ENCODE results near the gene BMERB1. TPM values are rescaled to one million over a fixed set of nuclear protein-coding genes. Genes with fewer than 3 reads are reported as not detected.

The BMERB1 gene
- total and polyA plus RNA-seq, 7 donors = 26.6 to 133 (median 41.3) TPM

DNA sequence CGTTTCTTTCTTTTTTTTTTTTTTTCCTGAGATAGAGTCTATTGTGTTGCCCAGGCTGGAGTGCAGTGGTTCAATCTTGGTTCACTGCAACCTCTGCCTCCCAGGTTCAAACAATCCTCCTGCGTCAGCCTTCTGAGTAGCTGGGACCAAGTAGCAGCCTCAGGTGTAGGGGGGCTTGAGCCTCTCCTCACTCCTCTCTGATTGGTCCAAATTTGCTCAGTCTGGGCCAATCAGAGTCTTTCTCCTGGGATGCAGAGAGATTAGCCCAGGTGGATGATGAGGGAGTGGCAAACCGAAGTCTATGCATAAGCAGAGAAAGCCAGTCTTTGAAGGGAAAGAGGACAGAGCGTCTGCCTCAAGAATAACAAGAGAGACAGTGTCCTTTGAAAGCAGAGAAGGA lies 99.0 kb downstream of the BMERB1 start:
- Histone ChIP-seq H3K27me3 (ENCODE audit: insufficient read depth in 3 of 3, low read length in 2 of 3) (no peaks in the 10 kb centered on the region), H3K9me3 (no peaks in the 10 kb centered on the region), H3K4me3 (no peak overlapping the region), H3K27ac (no peak overlapping the region), H3K36me3 (ENCODE audit: insufficient read depth in 1 of 2, low read depth in 1 of 2) (peaks cover 0 to 10% of the 10 kb centered on the region in 2 donors), H3K4me1 (no peaks in the 10 kb centered on the region)
- DNase-seq (no peak), ATAC-seq (no peak)
- WGBS, 3 donors = 76 to 86% (median 84%) methylated on average over 4 of the region's 4 CpGs
- TF ChIP-seq, protein P1, sequence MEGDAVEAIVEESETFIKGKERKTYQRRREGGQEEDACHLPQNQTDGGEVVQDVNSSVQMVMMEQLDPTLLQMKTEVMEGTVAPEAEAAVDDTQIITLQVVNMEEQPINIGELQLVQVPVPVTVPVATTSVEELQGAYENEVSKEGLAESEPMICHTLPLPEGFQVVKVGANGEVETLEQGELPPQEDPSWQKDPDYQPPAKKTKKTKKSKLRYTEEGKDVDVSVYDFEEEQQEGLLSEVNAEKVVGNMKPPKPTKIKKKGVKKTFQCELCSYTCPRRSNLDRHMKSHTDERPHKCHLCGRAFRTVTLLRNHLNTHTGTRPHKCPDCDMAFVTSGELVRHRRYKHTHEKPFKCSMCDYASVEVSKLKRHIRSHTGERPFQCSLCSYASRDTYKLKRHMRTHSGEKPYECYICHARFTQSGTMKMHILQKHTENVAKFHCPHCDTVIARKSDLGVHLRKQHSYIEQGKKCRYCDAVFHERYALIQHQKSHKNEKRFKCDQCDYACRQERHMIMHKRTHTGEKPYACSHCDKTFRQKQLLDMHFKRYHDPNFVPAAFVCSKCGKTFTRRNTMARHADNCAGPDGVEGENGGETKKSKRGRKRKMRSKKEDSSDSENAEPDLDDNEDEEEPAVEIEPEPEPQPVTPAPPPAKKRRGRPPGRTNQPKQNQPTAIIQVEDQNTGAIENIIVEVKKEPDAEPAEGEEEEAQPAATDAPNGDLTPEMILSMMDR (IDR thresholded peaks at IDR 0.05) = no peak
- intact Hi-C loops (cut with DNase I) = no loop called here

DNA sequence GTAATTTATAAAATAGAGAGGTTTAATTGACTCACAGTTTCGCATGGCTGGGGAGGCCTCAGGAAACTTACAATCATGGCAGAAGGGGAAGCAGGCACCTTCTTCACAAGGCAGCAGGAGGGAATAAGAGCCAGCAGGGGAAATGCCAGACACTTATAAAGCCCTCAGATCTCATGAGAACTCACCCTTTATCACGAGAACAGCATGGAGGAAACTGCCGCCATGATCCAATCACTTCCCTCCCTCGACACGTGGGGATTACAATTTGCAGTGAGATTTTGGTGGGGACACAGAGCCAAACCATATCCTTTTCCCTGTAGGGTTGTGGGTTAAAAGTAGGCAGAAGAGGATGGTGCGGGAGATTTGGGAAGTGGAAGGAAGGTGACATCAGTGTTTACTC lies 101.4 kb downstream of the BMERB1 start:
- Histone ChIP-seq H3K36me3 (ENCODE audit: insufficient read depth in 1 of 2, low read depth in 1 of 2) (peaks cover 0 to 5% of the 10 kb centered on the region in 2 donors), H3K27me3 (ENCODE audit: insufficient read depth in 3 of 3, low read length in 2 of 3) (no peaks in the 10 kb centered on the region), H3K4me3 (no peak overlapping the region), H3K4me1 (no peaks in the 10 kb centered on the region), H3K9me3 (no peaks in the 10 kb centered on the region), H3K27ac (no peak overlapping the region)
- DNase-seq (no peak), ATAC-seq (no peak)
- intact Hi-C loops (cut with DNase I) = no loop called here
- whole genome bisulfite sequencing, 3 donors = 87 to 90% (median 89%) methylated on average over 6 of the region's 6 CpGs
- TF ChIP-seq, protein P1 (IDR thresholded peaks at IDR 0.05) = no peak

DNA sequence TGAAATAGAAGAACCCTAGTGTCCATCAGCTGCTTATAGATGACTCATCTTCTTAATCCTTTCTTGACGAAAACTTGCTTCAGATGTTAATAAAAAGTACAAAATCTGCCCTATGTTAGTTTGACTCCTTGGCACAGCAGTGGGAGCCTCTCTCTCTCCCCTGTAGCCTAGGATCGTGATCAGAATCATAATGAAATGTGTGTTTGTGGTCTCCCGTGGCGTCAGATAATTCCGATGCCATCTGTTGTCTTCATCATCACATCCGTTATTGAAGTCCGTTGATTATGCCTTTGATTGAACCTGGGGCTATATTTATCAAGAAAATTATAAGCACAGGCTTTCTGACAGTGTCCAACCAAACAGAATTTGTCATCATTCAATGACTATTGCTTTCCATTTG lies 102.5 kb downstream of the BMERB1 start:
- 72 to 83% (median 79%) methylated on average over 7 of the region's 7 CpGs for WGBS, 3 donors

DNA sequence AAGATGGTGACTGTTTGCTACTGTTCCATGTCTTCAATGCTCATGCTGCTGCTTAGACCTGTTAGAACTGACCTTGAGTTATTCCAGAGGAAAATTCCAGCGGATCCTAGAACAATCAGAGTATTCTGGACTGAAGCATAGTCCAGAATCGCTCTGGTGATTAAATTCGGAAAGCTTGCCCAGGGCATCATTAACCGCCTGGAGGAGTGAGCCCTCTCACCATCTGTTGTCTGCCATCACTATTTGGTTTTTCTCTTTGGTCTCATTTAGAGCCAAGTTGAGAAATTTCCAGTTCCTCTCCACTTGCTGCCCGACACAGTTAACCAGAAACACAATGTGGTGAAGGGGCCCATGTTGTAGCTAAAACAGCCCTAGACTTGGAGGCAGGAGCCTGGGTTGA lies 104.1 kb downstream of the BMERB1 start:
- no peak for ATAC-seq
- 53 to 65% (median 65%) methylated on average over 5 of the region's 5 CpGs for WGBS, 3 donors
- TF ChIP-seq, protein P1 (IDR thresholded peaks at IDR 0.05) = no peak
- H3K27me3 ChIP-seq (ENCODE audit: insufficient read depth in 3 of 3, low read length in 2 of 3) = no peaks in the 10 kb centered on the region
- no peaks in the 10 kb centered on the region for H3K9me3 ChIP-seq
- no peak for DNase-seq
- intact Hi-C loops (cut with DNase I) = no loop called here
- H3K27ac ChIP-seq = no peak overlapping the region
- H3K4me3 ChIP-seq = no peak overlapping the region
- H3K4me1 ChIP-seq = no peaks in the 10 kb centered on the region
- peaks cover 0 to 5% of the 10 kb centered on the region in 2 donors for H3K36me3 ChIP-seq (ENCODE audit: insufficient read depth in 1 of 2, low read depth in 1 of 2)

More for the DNA sequence above, 102.5 kb downstream of the BMERB1 start:
- Histone ChIP-seq H3K4me3 (no peak overlapping the region), H3K27me3 (ENCODE audit: insufficient read depth in 3 of 3, low read length in 2 of 3) (no peaks in the 10 kb centered on the region), H3K27ac (no peak overlapping the region), H3K4me1 (no peaks in the 10 kb centered on the region), H3K9me3 (no peaks in the 10 kb centered on the region), H3K36me3 (ENCODE audit: insufficient read depth in 1 of 2, low read depth in 1 of 2) (peaks cover 0 to 5% of the 10 kb centered on the region in 2 donors)
- TF ChIP-seq, protein P1 (IDR thresholded peaks at IDR 0.05) = no peak
- ATAC-seq = no peak
- no peak for DNase-seq
- intact Hi-C loops (cut with DNase I) = no loop called here

DNA sequence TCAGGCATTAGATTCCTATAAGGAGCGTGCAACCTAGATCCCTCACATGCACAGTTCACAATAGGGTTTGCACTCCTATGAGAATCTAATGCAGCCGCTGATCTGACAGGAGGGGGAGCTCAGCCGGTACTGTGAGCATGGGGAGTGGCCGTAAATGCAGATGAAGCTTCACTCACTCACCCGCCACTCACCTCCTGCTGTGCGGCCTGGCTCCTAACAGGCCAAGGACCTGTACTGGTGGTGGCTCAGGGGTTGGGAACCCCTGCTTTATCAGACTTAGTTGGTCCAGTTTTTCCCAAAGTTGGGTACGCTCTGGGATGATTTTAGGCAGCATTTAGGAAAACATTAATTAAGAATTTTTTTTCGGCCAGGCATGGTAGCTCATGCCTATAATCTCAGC lies 104.8 kb downstream of the BMERB1 start:
- Histone ChIP-seq H3K9me3 (no peaks in the 10 kb centered on the region), H3K27me3 (ENCODE audit: insufficient read depth in 3 of 3, low read length in 2 of 3) (no peaks in the 10 kb centered on the region), H3K4me3 (no peak overlapping the region), H3K4me1 (no peaks in the 10 kb centered on the region), H3K27ac (no peak overlapping the region), H3K36me3 (ENCODE audit: insufficient read depth in 1 of 2, low read depth in 1 of 2) (peaks cover 0 to 5% of the 10 kb centered on the region in 2 donors)
- 83 to 87% (median 83%) methylated on average over 8 of the region's 8 CpGs for WGBS, 3 donors
- TF ChIP-seq, protein P1 (IDR thresholded peaks at IDR 0.05) = no peak
- no peak for ATAC-seq
- no peak for DNase-seq
- intact Hi-C loops (cut with DNase I) = no loop called here
